22Rv1 (cell line): ENCODE measurements around the gene TGFBR3.

Experiments
- H3K27ac ChIP-seq: fragments of 450-650 bp; 2 replicates; pipeline ENCODE4 v1.5.1; 2017
- CTCF ChIP-seq: fragments of 450-650 bp; IDR thresholded peaks from 2 replicates; pipeline ENCODE4 v1.5.1; 2017; ENCODE audit warnings: mild to moderate bottlenecking
- ZFX ChIP-seq: fragments of 450-650 bp; IDR thresholded peaks from 2 replicates; pipeline ENCODE4 v1.6.1; 2017; ENCODE audit warnings: antibody characterized with exemption, borderline replicate concordance

Gene TGFBR3

GRCh38 chr1:91813813-91814212, 72.1 kb downstream of the TGFBR3 start:
- TF ChIP-seq CTCF (no peak), ZFX (no peak)

DNA sequence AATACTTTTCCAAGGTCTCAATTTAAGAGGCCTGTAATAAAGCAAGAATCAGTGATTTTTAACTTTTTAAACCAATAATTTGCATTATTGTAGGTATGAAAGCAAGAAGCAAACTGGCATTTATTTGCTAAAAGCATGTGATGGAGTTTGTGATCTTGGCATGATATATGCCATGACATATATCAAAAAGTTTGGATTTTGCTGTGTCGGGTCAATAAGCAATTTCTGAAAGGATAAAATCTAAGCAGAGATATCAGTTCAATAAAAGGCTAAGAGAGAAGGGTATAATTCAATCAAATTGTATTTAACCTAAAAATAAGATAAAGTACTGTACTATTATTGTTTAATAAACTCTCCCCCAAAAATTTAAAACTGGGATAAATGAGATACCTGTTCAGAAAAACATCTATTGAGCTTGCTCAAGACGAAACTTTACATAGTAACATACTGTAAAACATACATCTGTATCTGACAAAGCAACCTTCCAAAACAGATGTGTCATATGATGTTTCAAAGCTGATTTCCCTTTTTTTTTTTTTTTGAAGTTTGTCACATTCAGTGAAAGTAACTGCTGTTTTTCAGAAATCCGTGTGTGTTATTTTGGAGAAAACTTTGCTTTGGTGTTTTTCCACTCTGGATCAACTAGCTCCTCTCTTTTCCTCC, 74.5 kb downstream of the TGFBR3 start:
- TF ChIP-seq CTCF (no peak), ZFX (no peak)

More at GRCh38 chr1:91813813-91814212, 72.1 kb downstream of the TGFBR3 start:
- no peak overlapping the region for H3K27ac ChIP-seq

DNA sequence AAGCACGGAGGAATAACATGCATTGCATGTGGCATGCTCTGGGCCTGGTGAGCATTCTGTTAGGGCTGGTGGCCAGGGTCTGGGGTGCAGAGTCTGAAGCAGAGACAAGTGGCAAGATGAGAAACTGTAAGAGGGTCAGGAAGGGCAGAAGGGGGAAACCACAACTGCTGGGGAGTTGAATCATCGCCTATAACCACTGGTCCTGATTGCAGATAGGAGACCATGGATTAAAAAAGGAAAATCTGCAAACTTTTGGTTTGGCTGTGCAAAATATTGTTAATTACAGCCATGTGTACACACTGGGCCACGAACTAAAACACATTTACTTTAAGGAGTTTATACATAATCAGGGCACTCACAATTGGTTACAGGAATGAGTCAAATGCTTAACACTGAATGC, 76.6 kb downstream of the TGFBR3 start:
- H3K27ac ChIP-seq = no peak overlapping the region
- TF ChIP-seq CTCF (no peak), ZFX (no peak)

More for the DNA sequence above, 74.5 kb downstream of the TGFBR3 start:
- H3K27ac ChIP-seq = no peak overlapping the region

DNA sequence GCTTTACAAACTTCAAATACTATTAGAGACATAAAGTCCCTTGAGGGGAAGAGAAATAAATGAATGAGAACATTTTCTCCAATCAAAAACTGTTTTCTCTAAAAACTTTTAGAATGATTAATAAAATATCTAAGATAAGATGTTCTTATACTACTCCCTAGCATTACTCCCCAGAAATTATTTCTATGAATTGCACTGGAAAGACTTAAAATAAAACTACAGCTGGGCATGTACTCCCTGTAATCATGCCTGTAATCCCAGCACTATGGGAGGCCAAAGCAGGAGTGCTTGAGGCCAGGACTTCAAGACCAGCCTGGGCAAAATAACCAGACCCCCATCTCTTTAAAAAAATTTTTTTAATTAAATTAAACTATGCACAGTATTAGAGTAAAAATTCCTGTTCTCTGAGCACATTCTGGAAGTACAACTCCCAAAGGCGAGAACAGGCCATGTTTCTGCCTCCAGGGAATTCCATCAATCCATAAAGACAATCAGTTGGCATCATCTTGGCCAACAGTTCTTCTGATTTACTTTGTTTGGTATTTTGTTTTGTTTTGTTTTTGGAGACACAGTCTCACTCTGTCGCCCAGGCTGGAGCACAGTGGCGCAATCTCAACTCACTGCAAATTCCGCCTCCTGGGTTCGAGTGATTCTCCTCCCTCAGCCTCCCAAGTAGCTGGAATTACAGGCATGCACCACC, 77.9 kb downstream of the TGFBR3 start:
- H3K27ac ChIP-seq = no peak overlapping the region
- no peak for TF ChIP-seq CTCF
- no peak for TF ChIP-seq ZFX

- no peak overlapping the region for H3K27ac ChIP-seq
- TF ChIP-seq ZFX = no peak
- 0 out of 2 replicates have a peak, but pooled peaks have one; percentile 11 for TF ChIP-seq CTCF
These were observed 78.9 kb downstream of the TGFBR3 start for GRCh38 chr1:91806769-91807700.

DNA sequence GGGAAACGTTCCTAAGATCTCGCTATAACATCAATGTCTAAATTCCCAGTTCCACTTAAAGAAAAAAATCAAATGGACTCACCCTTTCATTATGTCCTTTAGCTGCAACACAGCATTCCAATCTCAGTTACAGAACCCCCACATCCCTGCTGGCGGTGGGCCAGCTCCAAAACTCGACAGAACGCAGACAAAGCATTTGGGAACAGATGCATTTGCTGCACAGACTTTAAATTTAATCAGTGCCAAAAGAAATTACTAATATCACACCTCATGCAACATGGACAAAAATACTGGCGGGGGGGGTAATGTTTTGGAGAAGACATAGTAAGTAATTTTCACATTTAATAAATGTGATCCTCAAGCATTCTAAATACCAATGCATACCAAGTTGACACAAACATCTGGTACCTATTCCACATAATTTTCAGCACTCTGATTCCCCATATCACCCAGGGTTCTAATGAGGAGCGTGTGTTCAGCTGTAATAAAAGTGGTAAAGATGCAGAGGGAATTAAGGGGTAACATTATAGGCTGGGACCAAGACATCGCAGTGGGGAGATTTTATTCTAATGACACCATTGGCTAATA, 79.7 kb downstream of the TGFBR3 start:
- TF ChIP-seq CTCF (no peak), ZFX (no peak)
- H3K27ac ChIP-seq = no peak overlapping the region
